Keratinocyte (primary cell): Measurements from ENCODE around the gene EXOC4. TPM values are rescaled to one million over a fixed set of nuclear protein-coding genes. Genes with fewer than 3 reads are reported as not detected.

Experiments
- DNase-seq: peaks from one replicate; pipeline ENCODE4 v3.0.0-alpha.2; 2011; ENCODE audit warnings: low read depth, missing footprints, low spot score
- FAIRE-seq: peaks from 2 replicates; lab custom pipeline; 2011; peaks lifted over from hg19 to GRCh38; lab: Jason Lieb, UNC
- H2AFZ ChIP-seq: 2 replicates; pipeline ENCODE4 v1.6.0; 2012; ENCODE audit warnings: low read length, control low read depth, inconsistent platforms; ENCODE audit not compliant: control insufficient read depth
- H3K27ac ChIP-seq: 2 replicates; pipeline ENCODE4 v1.5.1; 2011; ENCODE audit warnings: low read length; ENCODE audit not compliant: control insufficient read depth, insufficient read depth
- H3K27me3 ChIP-seq: 3 replicates; pipeline ENCODE4 v1.6.0; 2011; ENCODE audit warnings: low read length; ENCODE audit not compliant: control insufficient read depth, insufficient read depth; ENCODE audit errors: extremely low read depth
- H3K36me3 ChIP-seq, 2 experiments: 2 replicates in 1 of 2; 3 replicates in 1 of 2; pipeline ENCODE4 v1.5.1; 2011; ENCODE audit warnings: low read length in 2 of 2, mild to moderate bottlenecking in 1 of 2; ENCODE audit not compliant: control insufficient read depth in 2 of 2, insufficient read depth in 2 of 2; ENCODE audit errors: extremely low read depth in 1 of 2
- H3K4me1 ChIP-seq: 3 replicates; pipeline ENCODE4 v1.5.1; 2011; ENCODE audit warnings: low read length; ENCODE audit not compliant: control insufficient read depth, insufficient read depth; ENCODE audit errors: extremely low read depth
- H3K4me2 ChIP-seq: 3 replicates; pipeline ENCODE4 v1.6.0; 2011; ENCODE audit warnings: low read depth, low read length; ENCODE audit not compliant: control insufficient read depth, insufficient read depth; ENCODE audit errors: extremely low read depth
- H3K4me3 ChIP-seq, 3 experiments: fragments of 200-600 bp in 1 of 3; sonication (generic) in 1 of 3; 2 replicates in 2 of 3; 3 replicates in 1 of 3; pipeline ENCODE4 v1.5.1; 2011 to 2016; ENCODE audit warnings: low read length in 3 of 3, mild to moderate bottlenecking in 3 of 3, control low read depth in 2 of 3, inconsistent platforms in 1 of 3, low read depth in 1 of 3, mixed read lengths in 1 of 3, mixed run types in 1 of 3, moderate library complexity in 1 of 3; ENCODE audit not compliant: control insufficient read depth in 2 of 3, insufficient read depth in 2 of 3; ENCODE audit errors: extremely low read depth in 1 of 3
- H3K79me2 ChIP-seq: 2 replicates; pipeline ENCODE4 v1.6.0; 2012; ENCODE audit warnings: low read length; ENCODE audit not compliant: control insufficient read depth, insufficient read depth
- H3K9ac ChIP-seq: 3 replicates; pipeline ENCODE4 v1.6.0; 2011; ENCODE audit warnings: low read length; ENCODE audit not compliant: control insufficient read depth, insufficient read depth; ENCODE audit errors: extremely low read depth
- H3K9me1 ChIP-seq: 3 replicates; pipeline ENCODE4 v1.6.0; 2011; ENCODE audit warnings: low read length; ENCODE audit not compliant: control insufficient read depth, insufficient read depth; ENCODE audit errors: extremely low read depth
- H3K9me3 ChIP-seq: 2 replicates; pipeline ENCODE4 v1.5.1; 2012; ENCODE audit warnings: low read depth, low read length; ENCODE audit not compliant: control insufficient read depth
- H4K20me1 ChIP-seq: 3 replicates; pipeline ENCODE4 v1.6.0; 2011; ENCODE audit warnings: low read length; ENCODE audit not compliant: control insufficient read depth, insufficient read depth; ENCODE audit errors: extremely low read depth
- CTCF ChIP-seq, 3 experiments: IDR thresholded peaks in 1 of 3; conservative IDR thresholded peaks in 1 of 3; optimal IDR thresholded peaks in 1 of 3; 2 replicates in 2 of 3; 3 replicates in 1 of 3; pipeline versions ENCODE3 to v1.5.1; 2011; ENCODE audit warnings: low read length in 3 of 3, mild to moderate bottlenecking in 3 of 3, moderate library complexity in 2 of 3, control low read depth in 1 of 3, inconsistent platforms in 1 of 3; ENCODE audit not compliant: insufficient read depth in 2 of 3; ENCODE audit errors: extremely low read depth in 1 of 3
- EZH2 ChIP-seq: IDR thresholded peaks from one replicate; pipeline ENCODE4 v1.6.1; 2012; ENCODE audit warnings: inconsistent platforms, mild to moderate bottlenecking, low read length, moderate library complexity
- dilution Hi-C: fragments of 300-500 bp; cut with MboI; formaldehyde crosslinking; loops from one replicate; pipeline ENCODE4 v1.7.0; 2020; ENCODE audit warnings: low sequenced_read_pairs; ENCODE audit not compliant: extremely low pct_ligation_motif_present
- polyA plus RNA-seq, 5 experiments: library from polyadenylated mRNA; depleted of rRNA in 3 of 5; stranded (reverse) in 3 of 5; stranded (forward) in 1 of 5; unstranded in 1 of 5; fragments of >200 nt; gene quantifications; 1 replicate in 1 of 5; 2 replicates in 3 of 5; 3 replicates in 1 of 5; pipeline versions ENCODE4 v1.2.1 to v1.2.3, GENCODE V29; 2011 to 2012; ENCODE audit warnings: missing spikeins in 2 of 5, low read depth in 1 of 5, low replicate concordance in 1 of 5

EXOC4 gene
- polyA plus RNA-seq, 1 donor (not counting 4 experiments of a cell fraction or from before 2014, with no cell fraction given) = 52.6 TPM

GRCh38 chr7:133371616-133372015 lies 118.7 kb downstream of the EXOC4 start:
- no peak for FAIRE-seq
- Histone ChIP-seq H3K4me2 (no peak overlapping the region), H3K9me3 (no peaks in the 10 kb centered on the region), H3K27me3 (no peaks in the 10 kb centered on the region), H3K27ac (no peak overlapping the region), H3K4me3 (no peak overlapping the region), H3K4me1 (no peaks in the 10 kb centered on the region), H3K36me3 (peaks cover under 1 to 3% of the 10 kb centered on the region in 2 experiments), H3K9ac (no peak overlapping the region), H3K79me2 (no peaks in the 10 kb centered on the region), H3K9me1 (no peaks in the 10 kb centered on the region), H2AFZ (no peak overlapping the region), H4K20me1 (no peaks in the 10 kb centered on the region)
- dilution Hi-C loops = no loop called here
- DNase-seq = no peak
- TF ChIP-seq CTCF (optimal IDR thresholded peaks at IDR 0.05 in 1 of 3, IDR thresholded peaks at IDR 0.05 in 1 of 3, conservative IDR thresholded peaks at IDR 0.05 in 1 of 3; ENCODE audit: extremely low read depth in 1 of 3, insufficient read depth in 2 of 3, low read length in 3 of 3) (no peak), EZH2 (no peak)

- Histone ChIP-seq H3K79me2 (no peaks in the 10 kb centered on the region), H3K9ac (no peak overlapping the region), H4K20me1 (no peaks in the 10 kb centered on the region), H3K9me1 (no peaks in the 10 kb centered on the region), H3K4me1 (no peaks in the 10 kb centered on the region), H2AFZ (no peak overlapping the region), H3K4me2 (no peak overlapping the region), H3K9me3 (no peaks in the 10 kb centered on the region), H3K36me3 (peaks cover 1 to 3% of the 10 kb centered on the region in 2 experiments), H3K27me3 (no peaks in the 10 kb centered on the region), H3K4me3 (no peak overlapping the region), H3K27ac (no peak overlapping the region)
- dilution Hi-C loops = no loop called here
- FAIRE-seq = no peak
- DNase-seq = no peak
- TF ChIP-seq CTCF (optimal IDR thresholded peaks at IDR 0.05 in 1 of 3, IDR thresholded peaks at IDR 0.05 in 1 of 3, conservative IDR thresholded peaks at IDR 0.05 in 1 of 3; ENCODE audit: extremely low read depth in 1 of 3, insufficient read depth in 2 of 3, low read length in 3 of 3) (no peak), EZH2 (no peak)
Measured at GRCh38 chr7:133372337-133372736, 119.5 kb downstream of the EXOC4 start.
